Measurements from ENCODE around the gene EHMT2. TPM values are rescaled to one million over a fixed set of nuclear protein-coding genes. Genes with fewer than 3 reads are reported as not detected.

EHMT2 gene
- 53.4 TPM for total RNA-seq (ENCODE audit: unreplicated experiment)
- long read RNA-seq, full-length matches to known transcripts, result 5 of 10 reads
- long read RNA-seq, partial matches to known transcripts, result 4 of 10 reads
- long read RNA-seq, other reads (novel, unspliced or antisense), result 1 of 10 reads

DNA sequence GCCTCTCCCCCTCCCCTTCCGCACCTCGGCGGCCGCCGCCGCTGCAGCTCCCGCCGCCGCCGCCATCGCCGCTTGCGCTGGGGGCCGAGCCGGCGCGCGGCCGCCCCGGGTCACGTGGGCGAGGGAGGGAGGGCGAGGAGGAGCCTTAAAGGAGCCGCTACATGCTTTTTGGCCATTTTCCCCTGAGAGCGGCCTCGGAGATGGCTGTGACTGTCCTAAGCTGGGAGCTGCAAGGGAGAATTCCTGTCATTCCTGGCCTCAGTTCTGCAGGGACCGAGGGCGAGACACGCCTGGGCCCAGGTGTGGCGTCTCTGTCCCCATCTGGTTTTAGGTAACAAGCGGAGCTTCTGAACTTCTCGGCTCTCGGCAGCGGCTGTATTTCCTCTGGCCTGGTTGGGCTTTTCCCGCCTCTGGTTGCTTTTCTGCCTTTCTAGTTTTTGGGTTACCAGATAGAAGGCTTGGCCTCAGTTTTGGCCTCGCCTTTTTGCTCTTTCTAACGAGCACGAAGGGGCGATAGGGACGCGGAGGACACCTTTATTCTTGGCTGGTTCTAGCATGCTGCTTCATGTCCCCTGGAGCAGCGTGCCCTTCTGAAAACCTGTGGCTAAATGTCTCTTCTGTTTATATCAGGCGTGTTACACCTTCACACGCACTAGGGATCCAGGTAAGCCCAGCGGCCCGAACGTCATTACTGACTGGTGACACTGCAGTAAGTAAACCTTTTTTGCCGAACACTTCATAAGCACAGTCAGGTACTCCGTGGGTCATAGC, at the start of gene EHMT2:
Gene EHMT2, minus strand, starts transcription at position 87 of the 771 bp plus-strand sequence. Its CDS starts 21 bp downstream, at position 66.
- Mint-ChIP-seq H3K27me3 (ENCODE audit: unreplicated experiment) (peaks cover 5% of the 10 kb centered on the region), H3K4me1 (ENCODE audit: unreplicated experiment) (peaks cover 12% of the 10 kb centered on the region), H3K4me3 (ENCODE audit: unreplicated experiment) (peak within 1 kb of the TSS; percentile 96), H3K36me3 (ENCODE audit: low read depth, unreplicated experiment) (peaks cover 8% of the 10 kb centered on the region), H3K27ac (ENCODE audit: unreplicated experiment) (peak within 1 kb of the TSS; percentile 27), H3K9me3 (ENCODE audit: unreplicated experiment) (no peaks in the 10 kb centered on the region)
- DNase-seq (ENCODE audit: low spot score), result peak; percentile 80
- TF ChIP-seq, protein P1, sequence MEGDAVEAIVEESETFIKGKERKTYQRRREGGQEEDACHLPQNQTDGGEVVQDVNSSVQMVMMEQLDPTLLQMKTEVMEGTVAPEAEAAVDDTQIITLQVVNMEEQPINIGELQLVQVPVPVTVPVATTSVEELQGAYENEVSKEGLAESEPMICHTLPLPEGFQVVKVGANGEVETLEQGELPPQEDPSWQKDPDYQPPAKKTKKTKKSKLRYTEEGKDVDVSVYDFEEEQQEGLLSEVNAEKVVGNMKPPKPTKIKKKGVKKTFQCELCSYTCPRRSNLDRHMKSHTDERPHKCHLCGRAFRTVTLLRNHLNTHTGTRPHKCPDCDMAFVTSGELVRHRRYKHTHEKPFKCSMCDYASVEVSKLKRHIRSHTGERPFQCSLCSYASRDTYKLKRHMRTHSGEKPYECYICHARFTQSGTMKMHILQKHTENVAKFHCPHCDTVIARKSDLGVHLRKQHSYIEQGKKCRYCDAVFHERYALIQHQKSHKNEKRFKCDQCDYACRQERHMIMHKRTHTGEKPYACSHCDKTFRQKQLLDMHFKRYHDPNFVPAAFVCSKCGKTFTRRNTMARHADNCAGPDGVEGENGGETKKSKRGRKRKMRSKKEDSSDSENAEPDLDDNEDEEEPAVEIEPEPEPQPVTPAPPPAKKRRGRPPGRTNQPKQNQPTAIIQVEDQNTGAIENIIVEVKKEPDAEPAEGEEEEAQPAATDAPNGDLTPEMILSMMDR (IDR thresholded peaks at IDR 0.05; ENCODE audit: unreplicated experiment), result no peak

DNA sequence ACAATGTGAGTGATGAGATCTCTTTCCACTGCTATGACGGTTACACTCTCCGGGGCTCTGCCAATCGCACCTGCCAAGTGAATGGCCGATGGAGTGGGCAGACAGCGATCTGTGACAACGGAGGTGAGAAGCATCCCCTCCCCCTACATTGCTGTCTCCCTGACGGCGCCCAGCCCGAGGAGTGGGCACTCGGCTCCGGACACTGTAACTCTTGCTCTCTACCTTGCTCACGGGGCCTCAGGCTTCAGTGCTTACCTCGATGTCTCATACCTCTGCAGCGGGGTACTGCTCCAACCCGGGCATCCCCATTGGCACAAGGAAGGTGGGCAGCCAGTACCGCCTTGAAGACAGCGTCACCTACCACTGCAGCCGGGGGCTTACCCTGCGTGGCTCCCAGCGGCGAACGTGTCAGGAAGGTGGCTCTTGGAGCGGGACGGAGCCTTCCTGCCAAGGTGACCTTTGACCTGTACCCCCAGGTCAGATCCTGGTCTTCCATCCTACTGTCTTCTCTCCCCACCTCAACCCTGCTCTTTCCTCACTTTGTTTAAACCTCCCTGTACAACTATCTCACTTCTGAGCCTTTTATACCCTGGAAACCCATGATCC, 49.7 kb upstream of the EHMT2 start:
- peaks cover 20% of the 10 kb centered on the region for H3K27me3 Mint-ChIP-seq (ENCODE audit: unreplicated experiment)
- no peaks in the 10 kb centered on the region for H3K9me3 Mint-ChIP-seq (ENCODE audit: unreplicated experiment)
- peak overlapping the region; percentile 2 for H3K27ac Mint-ChIP-seq (ENCODE audit: unreplicated experiment)
- H3K36me3 Mint-ChIP-seq (ENCODE audit: low read depth, unreplicated experiment), result peaks cover 9% of the 10 kb centered on the region
- H3K4me3 Mint-ChIP-seq (ENCODE audit: unreplicated experiment), result peak overlapping the region; percentile 26
- H3K4me1 Mint-ChIP-seq (ENCODE audit: unreplicated experiment), result peaks cover 2% of the 10 kb centered on the region
- TF ChIP-seq, protein P1 (IDR thresholded peaks at IDR 0.05; ENCODE audit: unreplicated experiment), result no peak
- no peak for DNase-seq (ENCODE audit: low spot score)

DNA sequence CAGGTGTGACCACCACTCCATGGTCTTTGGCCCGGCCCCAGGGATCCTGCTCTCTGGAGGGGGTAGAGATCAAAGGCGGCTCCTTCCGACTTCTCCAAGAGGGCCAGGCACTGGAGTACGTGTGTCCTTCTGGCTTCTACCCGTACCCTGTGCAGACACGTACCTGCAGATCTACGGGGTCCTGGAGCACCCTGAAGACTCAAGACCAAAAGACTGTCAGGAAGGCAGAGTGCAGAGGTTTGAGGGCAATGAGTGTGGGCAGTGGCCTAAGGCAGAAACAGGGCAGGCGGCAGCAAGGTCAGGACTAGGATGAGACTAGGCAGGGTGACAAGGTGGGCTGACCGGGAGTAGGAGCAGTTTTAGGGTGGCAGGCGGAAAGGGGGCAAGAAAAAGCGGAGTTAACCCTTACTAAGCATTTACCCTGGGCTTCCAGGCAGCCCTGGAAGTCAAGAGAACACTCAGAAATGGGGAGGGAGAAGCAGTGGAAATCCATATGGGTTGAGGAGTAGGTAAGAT, 48.9 kb upstream of the EHMT2 start:
- TF ChIP-seq, protein P1 (IDR thresholded peaks at IDR 0.05; ENCODE audit: unreplicated experiment), result no peak
- no peak for DNase-seq (ENCODE audit: low spot score)

DNA sequence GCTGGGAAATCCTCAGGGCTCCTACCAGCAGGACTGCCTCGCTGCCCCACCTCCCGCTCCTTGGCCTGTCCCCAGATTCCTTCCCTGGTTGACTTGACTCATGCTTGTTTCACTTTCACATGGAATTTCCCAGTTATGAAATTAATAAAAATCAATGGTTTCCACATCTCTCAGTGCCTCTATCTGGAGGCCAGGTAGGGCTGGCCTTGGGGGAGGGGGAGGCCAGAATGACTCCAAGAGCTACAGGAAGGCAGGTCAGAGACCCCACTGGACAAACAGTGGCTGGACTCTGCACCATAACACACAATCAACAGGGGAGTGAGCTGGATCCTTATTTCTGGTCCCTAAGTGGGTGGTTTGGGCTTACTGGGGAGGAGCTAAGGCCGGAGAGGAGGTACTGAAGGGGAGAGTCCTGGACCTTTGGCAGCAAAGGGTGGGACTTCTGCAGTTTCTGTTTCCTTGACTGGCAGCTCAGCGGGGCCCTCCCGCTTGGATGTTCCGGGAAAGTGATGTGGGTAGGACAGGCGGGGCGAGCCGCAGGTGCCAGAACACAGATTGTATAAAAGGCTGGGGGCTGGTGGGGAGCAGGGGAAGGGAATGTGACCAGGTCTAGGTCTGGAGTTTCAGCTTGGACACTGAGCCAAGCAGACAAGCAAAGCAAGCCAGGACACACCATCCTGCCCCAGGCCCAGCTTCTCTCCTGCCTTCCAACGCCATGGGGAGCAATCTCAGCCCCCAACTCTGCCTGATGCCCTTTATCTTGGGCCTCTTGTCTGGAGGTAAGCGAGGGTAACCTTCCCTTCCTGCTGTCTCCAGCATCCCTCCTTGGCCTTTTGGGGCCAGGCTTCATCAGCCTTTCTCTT, 48.2 kb upstream of the EHMT2 start, which contains the start of gene CFB:
Gene CFB, plus strand, starts transcription at position 589 of the 863 bp plus-strand sequence. Its CDS starts 127 bp downstream, at position 716.
- no peak within 1 kb of the TSS for H3K4me3 Mint-ChIP-seq (ENCODE audit: unreplicated experiment)
- H3K27ac Mint-ChIP-seq (ENCODE audit: unreplicated experiment), result no peak within 1 kb of the TSS
- peaks cover 18% of the 10 kb centered on the region for H3K27me3 Mint-ChIP-seq (ENCODE audit: unreplicated experiment)
- TF ChIP-seq, protein P1 (IDR thresholded peaks at IDR 0.05; ENCODE audit: unreplicated experiment), result no peak
- peaks cover 2% of the 10 kb centered on the region for H3K4me1 Mint-ChIP-seq (ENCODE audit: unreplicated experiment)
- DNase-seq (ENCODE audit: low spot score), result no peak
- no peaks in the 10 kb centered on the region for H3K9me3 Mint-ChIP-seq (ENCODE audit: unreplicated experiment)
- peaks cover 5% of the 10 kb centered on the region for H3K36me3 Mint-ChIP-seq (ENCODE audit: low read depth, unreplicated experiment)

More for the DNA sequence above, 48.9 kb upstream of the EHMT2 start:
- no peak overlapping the region for H3K4me3 Mint-ChIP-seq (ENCODE audit: unreplicated experiment)
- H3K9me3 Mint-ChIP-seq (ENCODE audit: unreplicated experiment), result no peaks in the 10 kb centered on the region
- peaks cover 20% of the 10 kb centered on the region for H3K27me3 Mint-ChIP-seq (ENCODE audit: unreplicated experiment)
- H3K4me1 Mint-ChIP-seq (ENCODE audit: unreplicated experiment), result peaks cover 2% of the 10 kb centered on the region
- H3K27ac Mint-ChIP-seq (ENCODE audit: unreplicated experiment), result no peak overlapping the region
- peaks cover 9% of the 10 kb centered on the region for H3K36me3 Mint-ChIP-seq (ENCODE audit: low read depth, unreplicated experiment)
